K562 (cell line): ENCODE results near the gene SLC22A23. TPM values are rescaled to one million over a fixed set of nuclear protein-coding genes. Genes with fewer than 3 reads are reported as not detected.
A peak's percentile ranks its signal among the peaks of the same experiment; 100 is the strongest.

Source experiments
- CBX8 ChIP-seq: fragments of 200-600 bp; sonication (generic); IDR thresholded peaks from 2 replicates; pipeline ENCODE4 v1.6.1; 2012; ENCODE audit warnings: borderline replicate concordance, mixed run types, low read depth, mild to moderate bottlenecking, moderate library complexity, mixed read lengths, low read length, control low read depth, inconsistent platforms; ENCODE audit not compliant: poor library complexity, severe bottlenecking; ENCODE audit errors: extremely low read depth
- E4F1 ChIP-seq: fragments of 250-450 bp; sonication (Bioruptor Pico); IDR thresholded peaks from 2 replicates; pipeline ENCODE4 v1.5.0; 2021; ENCODE audit warnings: mild to moderate bottlenecking, borderline replicate concordance
- ESRRA ChIP-seq: fragments of 450-650 bp; IDR thresholded peaks from 2 replicates; pipeline ENCODE4 v1.6.1; 2014; ENCODE audit warnings: low read depth, mild to moderate bottlenecking, moderate library complexity, borderline replicate concordance
- ESRRB ChIP-seq: fragments of 250-450 bp; sonication (Bioruptor Pico); IDR thresholded peaks from 2 replicates; pipeline ENCODE4 v1.5.0; 2020; ENCODE audit warnings: mild to moderate bottlenecking, moderate library complexity, borderline replicate concordance
- HDAC1 ChIP-seq, 2 experiments: fragments of 450-650 bp; IDR thresholded peaks; 2 replicates each; pipeline ENCODE4 v1.6.1; 2016 to 2017; ENCODE audit warnings: inconsistent platforms in 1 of 2, mild to moderate bottlenecking in 1 of 2, moderate library complexity in 1 of 2
- LARP7 ChIP-seq: fragments of 450-650 bp; IDR thresholded peaks from 2 replicates; pipeline ENCODE4 v1.6.1; 2016
- RAD21 ChIP-seq, 2 experiments: fragments of 250-450 bp in 1 of 2; fragments of 450-650 bp in 1 of 2; sonication (Bioruptor Pico) in 1 of 2; formaldehyde crosslinking in 1 of 2; IDR thresholded peaks in 1 of 2; conservative IDR thresholded peaks in 1 of 2; 2 replicates each; pipeline versions ENCODE4 v1.4.0 to v1.8.0; 2020 to 2022; ENCODE audit warnings: mild to moderate bottlenecking in 2 of 2, moderate library complexity in 1 of 2
- RBM14 ChIP-seq: fragments of 200-400 bp; formaldehyde crosslinking; IDR thresholded peaks from 2 replicates; pipeline ENCODE4 v1.6.1; 2018; ENCODE audit warnings: low read depth, mild to moderate bottlenecking, low read length, moderate library complexity, borderline replicate concordance; ENCODE audit not compliant: insufficient read depth
- TAL1 ChIP-seq: fragments of 450-650 bp; IDR thresholded peaks from 2 replicates; pipeline ENCODE4 v1.6.1; 2016; ENCODE audit warnings: mild to moderate bottlenecking
- USF2 ChIP-seq: sonication (generic); formaldehyde crosslinking; IDR thresholded peaks from 2 replicates; pipeline ENCODE4 v1.5.0; 2020; ENCODE audit warnings: missing genetic modification reagents
- ZEB2 ChIP-seq: fragments of 450-650 bp; IDR thresholded peaks from 2 replicates; pipeline ENCODE4 v1.6.1; 2016
- ZNF184 ChIP-seq: sonication (generic); formaldehyde crosslinking; IDR thresholded peaks from 2 replicates; pipeline ENCODE4 v1.5.0; 2020; ENCODE audit warnings: missing genetic modification reagents
- ZNF445 ChIP-seq: fragments of 250-450 bp; sonication (Bioruptor Pico); IDR thresholded peaks from 2 replicates; pipeline ENCODE4 v1.4.0; 2020; ENCODE audit warnings: low read depth, mild to moderate bottlenecking, moderate library complexity
- ZSCAN29 ChIP-seq: fragments of 450-650 bp; IDR thresholded peaks from 2 replicates; pipeline ENCODE4 v1.6.1; 2017
- polyA plus RNA-seq, 8 experiments: library from polyadenylated mRNA; depleted of rRNA in 4 of 8; stranded (reverse) in 5 of 8; unstranded in 3 of 8; fragments of >200 nt; fragmentation: Nextera tagmentation in 2 of 8; fragmentation: Illumina TruSeq in 1 of 8; extraction: Ambion mirVana in 2 of 8; extraction: Trizol in 1 of 8; gene quantifications; 2 replicates each; pipeline versions ENCODE4 v1.2.1 to v1.2.3, GENCODE V29; 2011 to 2014; ENCODE audit warnings: inconsistent platforms in 1 of 8, missing spikeins in 1 of 8
- total RNA-seq, 7 experiments: library from RNA; depleted of rRNA in 6 of 7; stranded (reverse); fragments of >200 nt in 6 of 7; fragmentation: Illumina TruSeq in 2 of 7; extraction: Trizol in 2 of 7; gene quantifications; 2 replicates each; pipeline versions ENCODE4 v1.2.1 to v1.2.3, GENCODE V29; 2011 to 2021; ENCODE audit warnings: low replicate concordance in 1 of 7
- TF ChIP-seq, protein P1 (sequence below): fragments of 450-650 bp; IDR thresholded peaks from 2 replicates; pipeline ENCODE4 v1.7.1; 2018; ENCODE audit warnings: mild to moderate bottlenecking, low read depth; ENCODE audit not compliant: partially characterized antibody
- TF ChIP-seq, protein P2 (sequence below): sonication (generic); formaldehyde crosslinking; IDR thresholded peaks from 2 replicates; pipeline ENCODE4 v1.4.0; 2020; ENCODE audit warnings: mild to moderate bottlenecking, missing genetic modification reagents
- TF ChIP-seq, protein P3 (sequence below): fragments of 250-450 bp; sonication (Bioruptor Pico); IDR thresholded peaks from 2 replicates; pipeline ENCODE4 v1.4.0; 2020; ENCODE audit warnings: borderline replicate concordance

Gene SLC22A23
- total and polyA plus RNA-seq, 9 of the 15 experiments (the other 6 are each of a cell fraction or from before 2014, with no cell fraction given), result 0.30 to 8.7 (median 2.5) TPM

DNA sequence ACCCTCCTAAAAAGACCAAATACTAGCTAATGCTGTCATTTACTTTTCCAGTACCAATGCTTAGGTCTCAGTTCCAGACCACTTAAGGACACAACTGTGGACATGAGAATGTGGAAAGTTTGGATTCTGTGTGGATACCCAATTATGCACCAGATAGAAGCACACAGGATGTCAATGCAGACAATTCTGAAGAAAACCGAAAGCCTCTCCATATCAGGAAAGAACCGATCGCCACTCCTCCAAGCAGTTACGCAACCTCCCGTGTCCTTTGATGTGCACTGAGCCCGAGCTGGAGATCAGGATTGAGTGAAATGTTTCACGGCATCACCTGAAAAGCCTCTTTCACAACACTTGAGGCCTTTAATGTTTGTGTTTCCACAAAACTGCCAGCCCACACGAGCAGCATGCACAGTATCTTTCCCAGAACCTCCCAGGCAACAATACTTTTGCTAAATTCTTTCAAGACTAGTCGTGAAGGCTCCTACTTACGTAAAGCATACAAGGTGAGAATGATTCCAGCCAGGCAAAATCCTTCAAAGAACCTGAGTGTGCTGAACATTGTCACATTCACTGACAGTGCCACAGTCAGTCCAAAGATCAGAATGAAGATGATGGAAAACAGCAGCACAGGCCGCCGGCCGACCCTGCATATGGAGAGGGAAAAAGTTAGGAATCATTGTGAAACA is 47.0 kb downstream of the SLC22A23 start (continued):
- TF ChIP-seq E4F1 (CRISPR knock-in tag) (no peak), RAD21 (CRISPR knock-in tag; conservative IDR thresholded peaks at IDR 0.05 in 1 of 2, IDR thresholded peaks at IDR 0.05 in 1 of 2) (peak in 1 of 2 experiments; percentile 33; a peak in 1 of 4 replicates), ZNF445 (no peak), HDAC1 (IDR thresholded peaks at IDR 0.05) (no peak), TAL1 (peak; percentile 20; the same call in 1 of the 2 replicates), ESRRB (CRISPR knock-in tag) (no peak), ZNF184 (CRISPR knock-in tag) (no peak), ESRRA (peak; percentile 17; the same call in 1 of the 2 replicates), ZSCAN29 (no peak), RBM14 (no peak), CBX8 (no peak), LARP7 (0 out of 2 replicates have a peak, but pooled peaks have one; percentile 54), ZEB2 (0 out of 2 replicates have a peak, but pooled peaks have one; percentile 64), USF2 (CRISPR knock-in tag) (no peak)
- TF ChIP-seq, protein P1, sequence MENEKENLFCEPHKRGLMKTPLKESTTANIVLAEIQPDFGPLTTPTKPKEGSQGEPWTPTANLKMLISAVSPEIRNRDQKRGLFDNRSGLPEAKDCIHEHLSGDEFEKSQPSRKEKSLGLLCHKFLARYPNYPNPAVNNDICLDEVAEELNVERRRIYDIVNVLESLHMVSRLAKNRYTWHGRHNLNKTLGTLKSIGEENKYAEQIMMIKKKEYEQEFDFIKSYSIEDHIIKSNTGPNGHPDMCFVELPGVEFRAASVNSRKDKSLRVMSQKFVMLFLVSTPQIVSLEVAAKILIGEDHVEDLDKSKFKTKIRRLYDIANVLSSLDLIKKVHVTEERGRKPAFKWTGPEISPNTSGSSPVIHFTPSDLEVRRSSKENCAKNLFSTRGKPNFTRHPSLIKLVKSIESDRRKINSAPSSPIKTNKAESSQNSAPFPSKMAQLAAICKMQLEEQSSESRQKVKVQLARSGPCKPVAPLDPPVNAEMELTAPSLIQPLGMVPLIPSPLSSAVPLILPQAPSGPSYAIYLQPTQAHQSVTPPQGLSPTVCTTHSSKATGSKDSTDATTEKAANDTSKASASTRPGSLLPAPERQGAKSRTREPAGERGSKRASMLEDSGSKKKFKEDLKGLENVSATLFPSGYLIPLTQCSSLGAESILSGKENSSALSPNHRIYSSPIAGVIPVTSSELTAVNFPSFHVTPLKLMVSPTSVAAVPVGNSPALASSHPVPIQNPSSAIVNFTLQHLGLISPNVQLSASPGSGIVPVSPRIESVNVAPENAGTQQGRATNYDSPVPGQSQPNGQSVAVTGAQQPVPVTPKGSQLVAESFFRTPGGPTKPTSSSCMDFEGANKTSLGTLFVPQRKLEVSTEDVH, result no peak
- TF ChIP-seq, protein P2, sequence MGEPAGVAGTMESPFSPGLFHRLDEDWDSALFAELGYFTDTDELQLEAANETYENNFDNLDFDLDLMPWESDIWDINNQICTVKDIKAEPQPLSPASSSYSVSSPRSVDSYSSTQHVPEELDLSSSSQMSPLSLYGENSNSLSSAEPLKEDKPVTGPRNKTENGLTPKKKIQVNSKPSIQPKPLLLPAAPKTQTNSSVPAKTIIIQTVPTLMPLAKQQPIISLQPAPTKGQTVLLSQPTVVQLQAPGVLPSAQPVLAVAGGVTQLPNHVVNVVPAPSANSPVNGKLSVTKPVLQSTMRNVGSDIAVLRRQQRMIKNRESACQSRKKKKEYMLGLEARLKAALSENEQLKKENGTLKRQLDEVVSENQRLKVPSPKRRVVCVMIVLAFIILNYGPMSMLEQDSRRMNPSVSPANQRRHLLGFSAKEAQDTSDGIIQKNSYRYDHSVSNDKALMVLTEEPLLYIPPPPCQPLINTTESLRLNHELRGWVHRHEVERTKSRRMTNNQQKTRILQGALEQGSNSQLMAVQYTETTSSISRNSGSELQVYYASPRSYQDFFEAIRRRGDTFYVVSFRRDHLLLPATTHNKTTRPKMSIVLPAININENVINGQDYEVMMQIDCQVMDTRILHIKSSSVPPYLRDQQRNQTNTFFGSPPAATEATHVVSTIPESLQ (CRISPR knock-in tag), result no peak
- TF ChIP-seq, protein P3, sequence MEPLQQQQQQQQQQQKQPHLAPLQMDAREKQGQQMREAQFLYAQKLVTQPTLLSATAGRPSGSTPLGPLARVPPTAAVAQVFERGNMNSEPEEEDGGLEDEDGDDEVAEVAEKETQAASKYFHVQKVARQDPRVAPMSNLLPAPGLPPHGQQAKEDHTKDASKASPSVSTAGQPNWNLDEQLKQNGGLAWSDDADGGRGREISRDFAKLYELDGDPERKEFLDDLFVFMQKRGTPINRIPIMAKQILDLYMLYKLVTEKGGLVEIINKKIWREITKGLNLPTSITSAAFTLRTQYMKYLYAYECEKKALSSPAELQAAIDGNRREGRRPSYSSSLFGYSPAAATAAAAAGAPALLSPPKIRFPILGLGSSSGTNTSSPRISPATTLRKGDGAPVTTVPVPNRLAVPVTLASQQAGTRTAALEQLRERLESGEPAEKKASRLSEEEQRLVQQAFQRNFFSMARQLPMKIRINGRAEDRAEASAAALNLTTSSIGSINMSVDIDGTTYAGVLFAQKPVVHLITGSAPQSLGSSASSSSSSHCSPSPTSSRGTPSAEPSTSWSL (CRISPR knock-in tag), result no peak
